ENCODE data around the gene CDC73. TPM values are rescaled to one million over a fixed set of nuclear protein-coding genes. Genes with fewer than 3 reads are reported as not detected.
"Not testable (repeated sequence)": the region's sequence is repeated elsewhere in the genome, so short reads cannot be mapped to it uniquely, and the experiment has no call there.

The CDC73 gene
- total RNA-seq, 1 experiment from 2014 or later = 63.2 TPM

DNA sequence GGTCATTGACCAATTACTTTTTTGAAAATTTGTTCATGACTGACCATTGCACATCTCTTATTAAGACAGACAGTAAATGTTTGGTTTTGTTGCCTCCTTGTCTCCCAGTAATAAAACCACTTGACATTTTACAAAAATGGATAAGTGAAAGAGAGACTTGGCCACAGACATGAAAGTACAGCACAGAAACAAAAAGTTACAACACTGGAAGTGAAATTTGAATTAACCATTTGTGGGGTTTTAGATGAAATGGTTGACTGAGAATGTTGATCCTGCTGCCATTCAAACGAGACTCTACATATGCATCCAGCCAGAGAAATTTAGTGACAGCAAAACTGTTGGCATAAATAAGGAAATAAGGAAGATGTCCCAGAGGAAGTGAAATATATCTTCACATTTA is 143.9 kb downstream of the CDC73 start:
- H3K9me3 ChIP-seq (ENCODE audit: control insufficient read depth in 1 of 2, insufficient read depth in 1 of 2, low read depth in 1 of 2, low read length in 2 of 2) = no peaks in the 10 kb centered on the region
- intact Hi-C loops (cut with micrococcal nuclease) = no loop called here
- H3K27ac ChIP-seq (ENCODE audit: low read depth, low read length) = no peak overlapping the region
- H3K79me2 ChIP-seq (ENCODE audit: insufficient read depth, low read length) = no peaks in the 10 kb centered on the region
- DNase-seq (ENCODE audit: low read depth, low spot score) (no peak), ATAC-seq (no peak)
- ChIA-PET POLR2A (no interaction called here), RAD21 (ENCODE audit: low non-redundant PET in 1 of 2, low total read pairs in 2 of 2, uncharacterized antibody in 2 of 2, unreplicated experiment in 2 of 2) (no interaction called here), CTCF (no interaction called here)
- no peaks in the 10 kb centered on the region for H4K20me1 ChIP-seq (ENCODE audit: insufficient read depth)
- BruUV-seq (replicated peaks) = no TSS peak
- no peak overlapping the region for H3K9ac ChIP-seq (ENCODE audit: low read length)
- H3K4me1 ChIP-seq (ENCODE audit: control insufficient read depth in 1 of 2, insufficient read depth in 2 of 2, low read length in 2 of 2) = no peaks in the 10 kb centered on the region
- peaks cover 0 to 4% of the 10 kb centered on the region in 2 experiments; a peak in 1 of 4 replicates for H3K36me3 ChIP-seq (ENCODE audit: control insufficient read depth in 1 of 2, insufficient read depth in 2 of 2, low read length in 2 of 2)
- no peak overlapping the region for H2AFZ ChIP-seq (ENCODE audit: low read depth, low read length, poor library complexity, severe bottlenecking)
- H3K4me3 ChIP-seq (replicated peaks in 1 of 2; ENCODE audit: low read depth in 1 of 2, low read length in 2 of 2) = no peak overlapping the region
- no peak overlapping the region for H3K4me2 ChIP-seq (ENCODE audit: low read length)
- no peaks in the 10 kb centered on the region for H3K9me2 ChIP-seq (ENCODE audit: insufficient read depth)
- no peak for TF ChIP-seq SIN3A (IDR thresholded peaks at IDR 0.05; ENCODE audit: low read depth)
- no peak for TF ChIP-seq SRF (IDR thresholded peaks at IDR 0.05; ENCODE audit: low read depth)
- no peaks in the 10 kb centered on the region for H3K27me3 ChIP-seq (ENCODE audit: insufficient read depth, low read length)

DNA sequence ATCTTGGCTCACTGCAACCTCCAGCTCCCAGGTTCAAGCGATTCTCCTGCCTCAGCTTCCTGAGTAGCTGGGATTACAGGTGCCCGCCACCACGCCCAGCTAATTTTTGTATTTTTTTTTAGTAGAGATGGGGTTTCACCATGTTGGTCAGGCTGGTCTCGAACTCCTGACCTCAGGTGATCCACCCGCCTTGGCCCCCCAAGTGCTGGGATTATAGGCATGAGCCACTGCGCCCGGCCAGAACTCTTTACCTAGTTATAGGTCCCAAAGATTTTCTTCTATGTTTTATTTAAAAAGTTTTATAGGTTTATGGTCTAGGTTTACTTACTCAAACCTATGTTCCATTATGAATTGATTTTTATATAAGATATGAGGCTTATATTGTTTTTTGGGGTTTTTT is 145.0 kb downstream of the CDC73 start:
- H4K20me1 ChIP-seq (ENCODE audit: insufficient read depth); H3K9ac ChIP-seq (ENCODE audit: low read length); H3K4me2 ChIP-seq (ENCODE audit: low read length); H3K4me1 ChIP-seq (ENCODE audit: control insufficient read depth in 1 of 2, insufficient read depth in 2 of 2, low read length in 2 of 2); POLR2A ChIA-PET; H2AFZ ChIP-seq (ENCODE audit: low read depth, low read length, poor library complexity, severe bottlenecking); DNase-seq (ENCODE audit: low read depth, low spot score); H3K9me2 ChIP-seq (ENCODE audit: insufficient read depth); H3K9me3 ChIP-seq (ENCODE audit: control insufficient read depth in 1 of 2, insufficient read depth in 1 of 2, low read depth in 1 of 2, low read length in 2 of 2); CTCF ChIA-PET; intact Hi-C loops (cut with micrococcal nuclease); H3K27me3 ChIP-seq (ENCODE audit: insufficient read depth, low read length); RAD21 ChIA-PET (ENCODE audit: low non-redundant PET in 1 of 2, low total read pairs in 2 of 2, uncharacterized antibody in 2 of 2, unreplicated experiment in 2 of 2); H3K36me3 ChIP-seq (ENCODE audit: control insufficient read depth in 1 of 2, insufficient read depth in 2 of 2, low read length in 2 of 2); H3K27ac ChIP-seq (ENCODE audit: low read depth, low read length); H3K79me2 ChIP-seq (ENCODE audit: insufficient read depth, low read length); H3K4me3 ChIP-seq (replicated peaks in 1 of 2; ENCODE audit: low read depth in 1 of 2, low read length in 2 of 2); BruUV-seq (replicated peaks); ATAC-seq: not testable (repeated sequence)

DNA sequence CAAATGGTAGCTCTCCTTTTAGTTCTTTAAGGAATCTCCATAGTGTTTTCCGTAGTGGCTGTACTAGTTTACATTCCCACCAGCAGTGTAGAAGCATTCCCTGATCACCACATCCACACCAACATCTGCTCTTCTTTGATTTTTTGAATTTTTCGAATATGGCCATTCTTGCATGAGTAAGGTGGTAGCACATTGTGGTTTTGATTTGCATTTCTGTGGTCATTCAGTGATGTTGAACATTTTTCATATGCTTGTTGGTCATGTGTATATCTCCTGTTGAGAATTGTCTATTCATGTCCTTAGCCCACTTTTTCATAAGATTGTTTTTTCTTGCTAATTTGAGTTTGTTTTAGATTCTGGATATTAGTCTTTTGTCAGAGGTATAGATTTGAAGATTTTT is 149.2 kb downstream of the CDC73 start:
- H3K36me3 ChIP-seq (ENCODE audit: control insufficient read depth in 1 of 2, insufficient read depth in 2 of 2, low read length in 2 of 2) = peaks cover 0 to under 1% of the 10 kb centered on the region in 2 experiments; a peak in 1 of 4 replicates
- H3K9ac ChIP-seq (ENCODE audit: low read length) = no peak overlapping the region
- H2AFZ ChIP-seq (ENCODE audit: low read depth, low read length, poor library complexity, severe bottlenecking) = no peak overlapping the region
- CTCF ChIA-PET = no interaction called here
- H3K9me2 ChIP-seq (ENCODE audit: insufficient read depth) = no peaks in the 10 kb centered on the region
- ATAC-seq (no peak), DNase-seq (ENCODE audit: low read depth, low spot score) (no peak)
- H3K4me1 ChIP-seq (ENCODE audit: control insufficient read depth in 1 of 2, insufficient read depth in 2 of 2, low read length in 2 of 2) = no peaks in the 10 kb centered on the region
- H3K4me2 ChIP-seq (ENCODE audit: low read length) = no peak overlapping the region
- no peak overlapping the region for H3K4me3 ChIP-seq (replicated peaks in 1 of 2; ENCODE audit: low read depth in 1 of 2, low read length in 2 of 2)
- H4K20me1 ChIP-seq (ENCODE audit: insufficient read depth) = no peaks in the 10 kb centered on the region
- BruUV-seq (replicated peaks) = no TSS peak
- no peak for TF ChIP-seq FOSL1 (IDR thresholded peaks at IDR 0.05; ENCODE audit: low read depth)
- no peak for TF ChIP-seq TCF7L2 (IDR thresholded peaks at IDR 0.05; ENCODE audit: borderline replicate concordance, extremely low read depth, insufficient read depth, insufficient read length)
- TF ChIP-seq YY1 (IDR thresholded peaks at IDR 0.05; ENCODE audit: extremely low read depth, insufficient replicate concordance, low read depth, low read length) = no peak
- no peak for TF ChIP-seq POLR2A (IDR thresholded peaks at IDR 0.05; ENCODE audit: borderline replicate concordance, extremely low read depth, insufficient read depth, insufficient read length)
- TF ChIP-seq CEBPB (IDR thresholded peaks at IDR 0.05; ENCODE audit: low read depth) = no peak
- TF ChIP-seq EZH2 (IDR thresholded peaks at IDR 0.05) = no peak
- TF ChIP-seq SP1 (IDR thresholded peaks at IDR 0.05; ENCODE audit: low read depth) = no peak
- TF ChIP-seq, protein P1, sequence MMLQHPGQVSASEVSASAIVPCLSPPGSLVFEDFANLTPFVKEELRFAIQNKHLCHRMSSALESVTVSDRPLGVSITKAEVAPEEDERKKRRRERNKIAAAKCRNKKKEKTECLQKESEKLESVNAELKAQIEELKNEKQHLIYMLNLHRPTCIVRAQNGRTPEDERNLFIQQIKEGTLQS (IDR thresholded peaks at IDR 0.05) = no peak
- TF ChIP-seq, protein P2, sequence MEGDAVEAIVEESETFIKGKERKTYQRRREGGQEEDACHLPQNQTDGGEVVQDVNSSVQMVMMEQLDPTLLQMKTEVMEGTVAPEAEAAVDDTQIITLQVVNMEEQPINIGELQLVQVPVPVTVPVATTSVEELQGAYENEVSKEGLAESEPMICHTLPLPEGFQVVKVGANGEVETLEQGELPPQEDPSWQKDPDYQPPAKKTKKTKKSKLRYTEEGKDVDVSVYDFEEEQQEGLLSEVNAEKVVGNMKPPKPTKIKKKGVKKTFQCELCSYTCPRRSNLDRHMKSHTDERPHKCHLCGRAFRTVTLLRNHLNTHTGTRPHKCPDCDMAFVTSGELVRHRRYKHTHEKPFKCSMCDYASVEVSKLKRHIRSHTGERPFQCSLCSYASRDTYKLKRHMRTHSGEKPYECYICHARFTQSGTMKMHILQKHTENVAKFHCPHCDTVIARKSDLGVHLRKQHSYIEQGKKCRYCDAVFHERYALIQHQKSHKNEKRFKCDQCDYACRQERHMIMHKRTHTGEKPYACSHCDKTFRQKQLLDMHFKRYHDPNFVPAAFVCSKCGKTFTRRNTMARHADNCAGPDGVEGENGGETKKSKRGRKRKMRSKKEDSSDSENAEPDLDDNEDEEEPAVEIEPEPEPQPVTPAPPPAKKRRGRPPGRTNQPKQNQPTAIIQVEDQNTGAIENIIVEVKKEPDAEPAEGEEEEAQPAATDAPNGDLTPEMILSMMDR (IDR thresholded peaks at IDR 0.05 in 2 of 3, conservative IDR thresholded peaks at IDR 0.05 in 1 of 3; ENCODE audit: borderline replicate concordance in 1 of 3, insufficient read depth in 1 of 3, low read depth in 2 of 3, low read length in 2 of 3) = no peak
- TF ChIP-seq CBX3 (IDR thresholded peaks at IDR 0.05; ENCODE audit: low read depth) = no peak
- TF ChIP-seq SIN3A (IDR thresholded peaks at IDR 0.05; ENCODE audit: low read depth) = no peak
- no peak for TF ChIP-seq EGR1 (IDR thresholded peaks at IDR 0.05; ENCODE audit: low read depth)
- RAD21 ChIA-PET (ENCODE audit: low non-redundant PET in 1 of 2, low total read pairs in 2 of 2, uncharacterized antibody in 2 of 2, unreplicated experiment in 2 of 2) = no interaction called here
- H3K9me3 ChIP-seq (ENCODE audit: control insufficient read depth in 1 of 2, insufficient read depth in 1 of 2, low read depth in 1 of 2, low read length in 2 of 2) = no peaks in the 10 kb centered on the region
- no peak overlapping the region for H3K27ac ChIP-seq (ENCODE audit: low read depth, low read length)
- POLR2A ChIA-PET = no interaction called here
- intact Hi-C loops (cut with micrococcal nuclease) = no loop called here
- no peaks in the 10 kb centered on the region for H3K27me3 ChIP-seq (ENCODE audit: insufficient read depth, low read length)
- no peaks in the 10 kb centered on the region for H3K79me2 ChIP-seq (ENCODE audit: insufficient read depth, low read length)

All from HCT116 (cell line).